GM21576 (cell line): ENCODE data around the gene ASXL1.
"Not testable (repeated sequence)": the region's sequence is repeated elsewhere in the genome, so short reads cannot be mapped to it uniquely, and the experiment has no call there.

Experiments used
- ATAC-seq: cut with Tn5 transposase; IDR thresholded peaks from one replicate; pipeline ENCODE4 v1.9.1; 2021; ENCODE audit warnings: mild to moderate bottlenecking, moderate library complexity; ENCODE audit not compliant: unreplicated experiment

Gene ASXL1

DNA sequence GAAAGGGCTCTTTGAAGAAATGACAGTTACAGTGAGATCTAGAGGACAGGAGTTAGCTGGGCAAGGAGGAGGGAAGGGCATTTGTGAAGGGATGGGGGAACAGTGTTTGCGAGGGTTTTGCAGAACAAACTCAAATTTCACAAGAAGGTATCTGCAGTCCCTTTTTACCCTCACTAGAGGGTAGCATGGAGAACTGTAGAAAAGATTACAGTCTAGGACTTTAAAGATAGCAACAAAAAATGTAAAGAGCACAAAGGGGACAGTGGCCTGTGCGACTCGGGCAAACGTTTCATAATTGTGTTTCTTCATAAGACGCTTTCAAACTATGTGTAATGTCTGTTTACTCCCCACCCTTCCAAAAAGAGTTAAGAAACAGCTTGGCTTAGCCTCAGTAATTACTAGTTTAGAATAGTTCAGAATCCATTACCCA, 21.2 kb upstream of the ASXL1 start:
- ATAC-seq, result no peak

DNA sequence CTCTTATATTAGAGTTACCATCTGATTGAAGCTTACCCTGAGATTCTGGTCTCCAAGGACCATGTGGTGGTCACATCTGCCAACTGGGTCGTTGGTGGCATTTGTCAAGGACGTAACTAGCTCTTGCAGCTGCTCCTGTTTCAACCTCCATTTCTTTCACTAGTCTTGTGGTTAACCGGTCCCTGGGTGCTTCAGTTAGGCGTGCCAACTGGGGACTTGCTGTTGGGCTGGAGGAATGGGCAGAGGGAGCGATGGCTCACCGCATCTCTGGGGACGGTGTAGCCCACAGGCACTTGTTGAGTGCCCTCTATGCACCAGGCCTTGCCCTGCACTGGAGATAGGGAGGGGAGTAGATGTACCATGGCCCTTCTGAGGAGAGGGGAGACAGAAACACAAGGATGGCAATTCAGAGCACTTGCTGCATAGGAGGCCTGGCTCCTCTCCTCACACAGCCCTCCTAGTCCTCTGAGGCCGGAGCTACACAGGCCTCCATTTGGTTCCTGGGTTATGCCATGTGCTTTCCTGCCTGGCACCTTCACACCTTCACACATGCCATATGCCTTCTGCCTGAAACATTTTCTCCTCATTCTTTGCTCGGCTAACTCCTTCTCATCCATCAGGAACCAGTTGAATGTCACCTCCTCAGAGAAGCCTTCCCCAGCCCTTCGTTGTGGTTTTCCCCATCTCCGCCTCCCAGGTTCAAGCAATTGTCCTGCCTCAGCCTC, 20.0 kb upstream of the ASXL1 start:
- ATAC-seq, result no peak

DNA sequence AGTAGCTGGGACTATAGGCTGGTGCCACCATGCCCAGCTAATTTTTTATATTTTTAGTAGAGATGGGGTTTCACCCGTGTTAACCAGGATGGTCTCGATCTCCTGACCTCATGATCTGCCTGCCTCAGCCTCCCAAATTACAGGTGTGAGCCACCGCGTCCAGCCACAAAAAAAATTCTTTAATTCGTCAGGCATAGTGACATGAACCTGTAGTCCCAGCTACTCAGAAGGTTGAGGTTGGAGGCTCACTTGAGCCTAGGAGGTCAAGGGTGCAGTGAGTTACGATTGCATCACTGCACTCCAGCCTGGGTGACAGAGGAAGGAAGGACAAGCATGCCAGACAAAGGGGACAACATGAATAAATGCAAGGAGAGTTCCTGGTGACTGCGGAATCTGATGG, 19.5 kb upstream of the ASXL1 start:
- ATAC-seq, result no peak

DNA sequence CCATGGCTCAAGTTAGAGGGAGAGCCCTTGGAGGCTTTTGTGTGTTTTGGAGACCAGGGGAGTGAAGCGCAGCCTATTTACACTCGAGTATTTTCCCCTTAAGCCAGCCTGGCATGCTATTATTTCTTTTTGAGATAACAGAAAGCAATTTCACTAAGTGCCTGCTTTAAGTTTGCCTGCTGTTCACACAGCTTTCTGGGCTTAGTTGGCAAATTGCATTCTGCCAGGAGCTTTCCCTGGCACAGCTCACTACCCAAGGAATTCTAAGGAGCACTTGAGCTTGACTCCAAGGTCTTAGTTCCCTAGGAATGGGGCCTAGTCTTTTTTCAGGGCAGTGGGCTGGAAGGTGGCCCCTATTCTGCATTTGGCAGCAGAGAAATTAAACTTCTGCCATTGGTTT, 19.0 kb upstream of the ASXL1 start:
- ATAC-seq, result no peak

DNA sequence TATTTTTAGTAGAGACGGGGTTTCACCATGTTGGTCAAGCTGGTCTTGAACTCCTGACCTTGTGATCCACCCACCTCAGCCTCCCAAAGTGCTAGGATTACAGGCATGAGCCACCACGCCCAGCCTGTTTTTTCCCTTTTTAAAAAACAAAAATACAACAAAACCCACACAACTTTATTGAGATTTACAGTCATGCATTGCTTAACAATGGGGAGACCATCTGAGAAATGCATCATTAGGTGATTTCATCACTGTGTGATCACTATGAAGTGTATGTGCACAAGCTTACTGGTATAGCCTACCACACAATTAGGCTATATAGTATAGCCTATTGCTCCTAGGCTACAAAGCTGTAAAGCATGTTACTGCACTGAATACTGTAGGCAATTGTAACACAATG, 17.1 kb upstream of the ASXL1 start:
- ATAC-seq, result not testable (repeated sequence)

GRCh38 chr20:32343439-32343838, 14.7 kb upstream of the ASXL1 start:
- ATAC-seq, result no peak

DNA sequence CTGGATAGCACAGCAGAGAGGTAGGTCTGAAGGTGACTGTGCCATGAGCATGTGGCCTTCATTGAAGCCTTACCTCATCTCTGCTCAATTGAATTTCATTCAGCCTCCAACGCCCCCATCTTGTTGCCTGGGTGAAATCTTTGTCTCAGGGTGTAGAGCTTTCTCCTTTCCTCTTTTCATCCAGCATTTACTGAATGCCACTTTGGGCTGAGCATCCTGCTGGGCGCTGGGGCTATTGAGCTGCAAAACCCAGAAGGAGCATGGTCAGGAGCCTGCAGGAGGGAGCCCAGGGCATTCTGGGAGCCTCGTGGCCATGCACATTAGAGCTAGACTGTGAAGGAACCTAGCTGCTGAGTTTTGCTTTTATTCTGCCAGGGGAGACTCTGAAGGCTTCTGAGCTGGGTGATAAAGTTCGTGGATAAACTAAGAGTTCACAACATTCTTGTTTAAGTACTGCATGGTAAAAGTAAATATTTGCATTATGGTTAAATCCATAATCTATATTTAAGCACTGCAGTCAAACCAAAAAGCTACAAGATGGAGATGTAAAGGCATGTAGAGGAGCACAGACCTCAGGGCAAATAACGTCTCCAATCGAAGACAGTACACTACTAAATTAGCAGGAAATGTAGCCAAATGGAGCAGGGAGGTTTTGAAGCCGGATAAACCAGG, 13.2 kb upstream of the ASXL1 start:
- ATAC-seq, result no peak

- no peak for ATAC-seq
These were observed 9.9 kb upstream of the ASXL1 start for GRCh38 chr20:32348207-32348606.

DNA sequence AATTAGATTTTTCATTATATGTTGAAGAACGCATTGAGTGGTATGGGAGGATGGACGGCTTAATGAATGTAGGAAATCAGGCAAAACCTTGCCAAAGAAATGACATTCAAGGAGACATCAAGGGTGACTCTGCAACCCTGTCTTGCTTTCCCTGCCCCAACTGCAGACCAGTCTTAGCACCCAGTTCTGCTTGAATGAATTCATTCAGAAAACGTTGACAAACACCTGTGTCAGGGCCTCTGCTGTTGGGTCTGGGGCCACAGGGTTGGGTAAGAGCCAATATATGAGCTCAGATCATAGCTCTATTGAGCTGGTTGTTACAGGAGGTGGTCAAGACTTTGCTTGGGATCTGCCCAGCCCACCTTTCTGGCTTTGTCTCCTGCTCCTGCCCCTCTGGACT, 7.7 kb upstream of the ASXL1 start:
- no peak for ATAC-seq

DNA sequence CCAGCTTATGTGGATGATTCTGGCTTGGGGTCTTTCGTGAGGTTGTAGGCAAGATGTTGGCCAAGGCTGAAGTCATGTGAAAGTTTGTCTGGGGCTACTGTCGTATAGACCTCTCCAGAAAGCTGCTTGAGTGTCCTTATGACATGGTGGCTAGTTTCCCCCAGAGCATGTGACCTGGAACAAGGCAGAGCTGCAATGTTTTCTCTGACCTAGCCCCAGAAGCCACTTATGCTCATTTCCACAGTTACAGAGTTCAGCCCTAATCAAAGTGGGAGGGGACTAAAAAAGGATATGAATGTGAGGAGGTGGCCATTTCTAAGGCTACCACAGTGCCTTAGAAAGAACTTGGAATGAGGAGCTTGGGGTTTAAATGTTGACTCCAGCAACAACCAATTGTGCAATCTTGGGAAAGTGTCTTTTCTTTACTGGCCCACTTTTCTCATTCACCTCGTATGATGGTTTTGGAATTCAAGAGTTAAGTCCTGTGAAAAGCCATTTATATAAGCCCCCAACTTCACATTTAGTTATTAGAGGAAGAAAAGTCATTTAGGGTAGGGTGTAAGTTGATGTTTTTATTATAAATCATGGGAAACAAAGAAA, 5.9 kb upstream of the ASXL1 start:
- ATAC-seq, result no peak

- ATAC-seq, result no peak
These were observed 4.2 kb upstream of the ASXL1 start for GRCh38 chr20:32353848-32354496.

DNA sequence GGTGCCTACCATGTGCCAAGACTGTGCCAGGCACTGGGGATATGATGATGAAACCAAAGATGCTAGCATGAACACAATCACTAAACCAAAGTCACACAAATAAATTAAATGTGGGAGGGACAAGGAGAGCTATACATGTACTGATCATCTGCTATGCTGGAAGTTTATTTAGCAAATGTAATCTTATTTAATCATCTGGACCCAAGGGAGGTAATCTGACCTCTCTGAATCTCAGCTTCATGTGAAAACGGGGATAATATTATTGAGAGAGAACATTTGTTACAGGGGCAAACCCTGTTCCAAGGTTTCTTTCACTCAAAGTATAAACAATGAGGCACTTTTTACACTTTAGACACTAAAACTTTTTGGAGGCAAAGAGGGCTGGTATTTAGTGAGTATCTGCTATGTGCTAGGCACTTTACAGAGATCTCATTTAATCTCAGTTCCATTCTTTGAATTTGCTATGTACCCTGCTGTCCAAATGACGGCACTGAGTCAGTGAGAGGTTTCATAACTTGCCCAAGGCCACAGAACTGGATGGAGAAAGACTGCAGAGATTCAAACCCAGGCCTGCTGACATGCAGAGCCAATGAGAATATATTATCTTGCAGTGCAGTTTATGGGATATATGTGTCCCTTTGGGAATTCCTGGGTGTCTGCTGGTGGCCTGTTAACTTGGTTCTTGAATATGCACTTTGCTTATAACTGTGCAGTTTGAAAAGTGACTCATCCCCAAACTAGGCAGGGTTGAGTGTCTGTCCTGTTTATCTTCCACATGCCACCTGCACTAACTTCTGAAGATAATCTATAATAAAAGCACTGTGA, 3.3 kb upstream of the ASXL1 start:
- ATAC-seq, result no peak

GRCh38 chr20:32355417-32355841, 2.7 kb upstream of the ASXL1 start:
- ATAC-seq, result peak; percentile 23

- not testable (repeated sequence) for ATAC-seq
These were observed 2.1 kb upstream of the ASXL1 start for GRCh38 chr20:32355907-32356621.

DNA sequence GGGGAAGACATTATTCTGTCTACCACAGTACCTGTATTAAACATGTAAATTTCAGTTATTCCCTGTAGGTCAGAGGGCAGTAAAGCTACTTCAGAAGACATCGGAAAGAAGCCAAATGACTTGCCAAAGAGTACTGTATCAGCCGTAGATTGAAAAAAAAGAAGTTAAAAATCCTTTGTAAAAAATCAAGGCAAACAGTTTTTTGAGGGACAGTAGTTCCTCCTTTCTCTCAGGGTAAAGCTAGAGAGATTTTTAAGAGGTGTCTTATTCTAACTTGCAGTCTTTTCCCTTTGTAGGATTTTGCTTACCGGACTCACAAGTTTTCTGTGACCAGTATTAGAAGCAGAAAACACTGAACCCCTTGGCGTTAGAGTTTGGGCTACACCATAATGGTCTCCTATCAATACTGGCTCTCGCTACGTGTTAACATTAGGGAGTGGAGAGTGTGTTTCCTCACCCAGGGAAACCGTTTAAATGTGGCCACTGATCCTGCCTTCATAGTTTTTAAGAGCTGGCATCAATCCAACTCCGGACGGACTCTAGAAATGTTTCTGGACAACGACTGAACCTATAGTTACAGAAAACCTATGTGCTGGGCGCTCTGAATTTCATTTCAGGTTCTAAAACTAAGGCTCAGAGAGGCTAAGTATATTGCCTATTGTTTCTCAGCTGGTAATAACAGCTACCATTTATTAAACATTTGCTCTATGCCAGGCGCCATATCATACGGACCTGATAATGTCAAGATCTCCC, 1.3 kb upstream of the ASXL1 start:
- ATAC-seq, result no peak

DNA sequence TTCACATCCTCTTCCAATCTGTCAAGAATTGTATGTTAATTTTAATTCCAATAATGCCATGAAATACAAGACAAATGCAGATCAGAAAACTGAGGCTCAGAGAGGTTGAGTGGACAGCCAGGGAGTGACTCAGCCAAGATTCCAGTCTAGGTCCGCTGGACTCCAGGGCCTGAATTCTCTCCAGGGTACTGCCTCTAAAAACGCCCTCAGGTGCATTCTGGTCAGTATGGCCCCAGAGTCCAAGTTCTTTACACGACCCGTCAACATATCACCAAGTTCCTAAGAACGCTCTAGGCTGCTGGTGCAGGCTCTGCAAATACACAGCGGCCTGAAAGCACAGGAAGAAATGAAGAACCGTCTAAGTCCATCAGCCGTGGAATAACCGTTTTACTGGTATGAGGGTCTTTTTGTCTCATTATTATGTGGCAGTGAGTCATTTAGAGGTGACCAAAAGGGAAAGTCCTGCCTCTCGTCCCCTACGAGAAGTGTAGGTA, 709 bp upstream of the ASXL1 start:
- no peak for ATAC-seq

DNA sequence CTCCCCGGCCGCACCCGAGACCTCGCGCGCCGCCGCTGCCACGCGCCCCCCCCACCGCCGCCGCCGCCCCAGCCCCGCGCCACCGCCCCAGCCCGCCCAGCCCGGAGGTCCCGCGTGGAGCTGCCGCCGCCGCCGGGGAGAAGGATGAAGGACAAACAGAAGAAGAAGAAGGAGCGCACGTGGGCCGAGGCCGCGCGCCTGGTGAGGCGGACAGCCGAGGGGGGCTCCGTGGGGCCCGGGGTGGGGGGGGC, 426 bp downstream of the ASXL1 start:
- no peak for ATAC-seq

DNA sequence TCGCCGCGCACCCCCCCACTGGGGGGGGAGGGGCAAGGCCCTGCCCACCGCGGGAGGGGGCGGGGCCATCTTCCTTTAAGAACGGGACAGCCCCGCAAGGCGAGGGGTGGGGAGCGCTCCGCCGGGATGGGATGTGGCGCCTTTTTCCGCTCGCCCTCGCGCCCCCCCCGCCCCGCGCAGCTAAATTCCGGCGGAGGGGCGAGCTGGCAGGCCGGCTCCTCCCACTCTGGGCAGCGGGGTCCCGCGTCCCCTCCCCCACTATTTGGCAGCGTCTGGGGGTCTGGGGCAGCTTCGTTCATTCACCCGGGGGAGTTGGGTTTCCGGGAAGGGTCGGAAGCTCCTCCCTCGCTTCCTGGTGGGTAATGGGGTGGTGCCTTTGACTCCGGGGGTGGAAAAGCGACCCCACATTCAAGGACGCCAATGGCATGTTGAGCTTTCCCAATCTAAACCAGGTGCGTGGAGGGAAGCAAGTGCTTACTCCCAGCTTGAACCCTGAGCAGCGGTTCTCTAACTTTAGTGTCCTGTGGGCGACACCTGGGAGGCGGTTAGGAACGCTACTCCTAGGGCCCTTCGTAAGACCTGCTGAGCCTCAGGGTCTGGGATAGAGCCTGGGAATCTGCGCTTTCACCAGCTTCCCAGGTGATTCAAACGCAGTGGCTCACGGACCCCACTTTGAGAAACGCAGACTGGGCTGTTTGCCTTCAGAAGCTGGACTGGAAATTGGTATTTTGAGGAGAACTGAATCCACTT, 927 bp downstream of the ASXL1 start:
- ATAC-seq, result no peak
